GM23248 (cell line): ENCODE results near the gene FMN2. TPM values are rescaled to one million over a fixed set of nuclear protein-coding genes. Genes with fewer than 3 reads are reported as not detected.
A peak's percentile ranks its signal among the peaks of the same experiment; 100 is the strongest.

ENCODE experiments used
- DNase-seq: peaks from one replicate; pipeline ENCODE4 v3.0.0-alpha.2; 2015
- H2AFZ ChIP-seq: fragments of 200-600 bp; sonication (generic); 2 replicates; pipeline ENCODE4 v1.6.1; 2016; ENCODE audit warnings: antibody characterized with exemption
- H3F3A ChIP-seq: fragments of 200-600 bp; sonication (generic); 2 replicates; pipeline ENCODE4 v1.6.1; 2016; ENCODE audit warnings: mild to moderate bottlenecking, antibody characterized with exemption, mixed run types; ENCODE audit not compliant: insufficient read depth
- H3K27ac ChIP-seq: fragments of 200-600 bp; sonication (generic); 2 replicates; pipeline ENCODE4 v1.5.1; 2016; ENCODE audit warnings: mild to moderate bottlenecking
- H3K27me3 ChIP-seq: fragments of 200-600 bp; sonication (generic); replicated peaks from 2 replicates; pipeline ENCODE4 v1.6.1; 2016; ENCODE audit warnings: mild to moderate bottlenecking; ENCODE audit not compliant: insufficient read depth
- H3K36me3 ChIP-seq: fragments of 200-600 bp; sonication (generic); 2 replicates; pipeline ENCODE4 v1.6.1; 2016; ENCODE audit warnings: low read depth, mild to moderate bottlenecking
- H3K4me1 ChIP-seq: fragments of 200-600 bp; sonication (generic); 2 replicates; pipeline ENCODE4 v1.6.1; 2016; ENCODE audit warnings: mild to moderate bottlenecking; ENCODE audit not compliant: insufficient read depth
- H3K4me2 ChIP-seq: fragments of 200-600 bp; sonication (generic); one replicate; pipeline ENCODE4 v1.6.1; 2016; ENCODE audit warnings: mild to moderate bottlenecking; ENCODE audit not compliant: unreplicated experiment
- H3K4me3 ChIP-seq: fragments of 200-600 bp; sonication (generic); 2 replicates; pipeline ENCODE4 v1.5.1; 2016; ENCODE audit warnings: mild to moderate bottlenecking
- H3K79me2 ChIP-seq: fragments of 200-600 bp; sonication (generic); 2 replicates; pipeline ENCODE4 v1.6.1; 2016; ENCODE audit warnings: mild to moderate bottlenecking; ENCODE audit not compliant: insufficient read depth
- H3K9ac ChIP-seq: fragments of 200-600 bp; sonication (generic); 2 replicates; pipeline ENCODE4 v1.6.1; 2016; ENCODE audit warnings: mild to moderate bottlenecking
- H3K9me2 ChIP-seq: fragments of 200-600 bp; sonication (generic); 2 replicates; pipeline ENCODE4 v1.6.1; 2016; ENCODE audit warnings: mixed run types, mild to moderate bottlenecking, moderate library complexity; ENCODE audit not compliant: insufficient read depth
- H3K9me3 ChIP-seq: fragments of 200-600 bp; sonication (generic); one replicate; pipeline ENCODE4 v1.6.1; 2017; ENCODE audit warnings: low read depth
- H4K20me1 ChIP-seq: fragments of 200-600 bp; sonication (generic); 2 replicates; pipeline ENCODE4 v1.6.0; 2016; ENCODE audit not compliant: insufficient read depth
- EZH2 ChIP-seq: fragments of 200-600 bp; sonication (generic); IDR thresholded peaks from 2 replicates; pipeline ENCODE4 v1.6.1; 2018; ENCODE audit warnings: antibody characterized with exemption, mild to moderate bottlenecking; ENCODE audit not compliant: insufficient read depth, poor library complexity, severe bottlenecking
- EZH2phosphoT487 ChIP-seq: fragments of 200-600 bp; sonication (generic); IDR thresholded peaks from 2 replicates; pipeline ENCODE4 v1.6.1; 2018; ENCODE audit warnings: antibody characterized with exemption, moderate library complexity, mild to moderate bottlenecking, low read depth; ENCODE audit not compliant: insufficient read depth
- WGBS, 2 experiments: methylation state at CpG; one replicate each; pipeline ENCODE4 v1.1.6; 2015 to 2017; ENCODE audit warnings: low lambda C conversion rate in 2 of 2, low coverage in 1 of 2; ENCODE audit errors: missing lambda C conversion rate in 2 of 2; 5-methylcytosine and 5-hydroxymethylcytosine counted together
- in situ Hi-C: fragments of 300-500 bp; cut with MboI; formaldehyde crosslinking; loops from 2 replicates; pipeline ENCODE4 v1.15.0; 2020
- polyA plus RNA-seq: library from polyadenylated mRNA; unstranded; fragments of >200 nt; fragmentation: Nextera tagmentation; extraction: Ambion mirVana; gene quantifications from 2 replicates; pipeline ENCODE4 v1.2.1, GENCODE V29; 2016
- total RNA-seq: library from RNA; depleted of rRNA; stranded (reverse); fragments of >200 nt; shearing (Covaris generic); gene quantifications from 2 replicates; pipeline ENCODE4 v1.2.3, GENCODE V29; 2014

Gene FMN2
- total and polyA plus RNA-seq, 2 experiments from 2014 or later, result 78.2 to 114 TPM

- WGBS, 2 experiments, result 93 to 96% methylated on average over 7 of the region's 7 CpGs
- H3F3A ChIP-seq, result peaks cover 51% of the 10 kb centered on the region
- H3K4me1 ChIP-seq, result peaks cover 46% of the 10 kb centered on the region
- peaks cover 8% of the 10 kb centered on the region; the same call in 1 of the 2 replicates for H3K36me3 ChIP-seq
- H3K79me2 ChIP-seq, result peaks cover 25% of the 10 kb centered on the region; the same call in 1 of the 2 replicates
- H3K9me2 ChIP-seq, result no peaks in the 10 kb centered on the region
- no peaks in the 10 kb centered on the region for H3K9me3 ChIP-seq
- no peaks in the 10 kb centered on the region for H3K27me3 ChIP-seq
- no peak overlapping the region for H3K9ac ChIP-seq
- H2AFZ ChIP-seq, result no peak overlapping the region
- TF ChIP-seq EZH2phosphoT487 (no peak), EZH2 (no peak)
- peak; percentile 53 for DNase-seq
- in situ Hi-C loops, result no loop called here
- H3K4me2 ChIP-seq, result no peak overlapping the region
- no peak overlapping the region for H3K4me3 ChIP-seq
- H3K27ac ChIP-seq, result no peak overlapping the region
- H4K20me1 ChIP-seq, result no peaks in the 10 kb centered on the region
Measured at GRCh38 chr1:240462766-240463395, 371.2 kb downstream of the FMN2 start.

- Histone ChIP-seq H3K9me3 (no peaks in the 10 kb centered on the region), H3F3A (peaks cover 40% of the 10 kb centered on the region), H3K9ac (no peak overlapping the region), H3K4me2 (no peak overlapping the region), H2AFZ (no peak overlapping the region), H4K20me1 (no peaks in the 10 kb centered on the region), H3K27ac (no peak overlapping the region), H3K4me3 (no peak overlapping the region), H3K36me3 (peaks cover 8% of the 10 kb centered on the region; the same call in 1 of the 2 replicates), H3K9me2 (no peaks in the 10 kb centered on the region), H3K27me3 (no peaks in the 10 kb centered on the region), H3K79me2 (peaks cover 25% of the 10 kb centered on the region; the same call in 1 of the 2 replicates), H3K4me1 (peaks cover 40% of the 10 kb centered on the region)
- 47 to 52% methylated on average over 2 of the region's 2 CpGs for WGBS, 2 experiments
- in situ Hi-C loops, result no loop called here
- DNase-seq, result peak; percentile 55
- TF ChIP-seq EZH2phosphoT487 (no peak), EZH2 (no peak)
Measured at GRCh38 chr1:240464099-240464498, 372.4 kb downstream of the FMN2 start.

- in situ Hi-C loops, result no loop called here
- Histone ChIP-seq H3K9me2 (no peaks in the 10 kb centered on the region), H3K4me2 (no peak overlapping the region), H2AFZ (no peak overlapping the region), H3F3A (peaks cover 31% of the 10 kb centered on the region; the same call in 1 of the 2 replicates), H3K27ac (no peak overlapping the region), H3K4me3 (no peak overlapping the region), H3K36me3 (peaks cover 16% of the 10 kb centered on the region; the same call in 1 of the 2 replicates), H3K79me2 (peaks cover 36% of the 10 kb centered on the region; the same call in 1 of the 2 replicates), H3K27me3 (no peaks in the 10 kb centered on the region), H4K20me1 (no peaks in the 10 kb centered on the region), H3K9ac (no peak overlapping the region), H3K4me1 (peaks cover 28% of the 10 kb centered on the region), H3K9me3 (no peaks in the 10 kb centered on the region)
- TF ChIP-seq EZH2phosphoT487 (no peak), EZH2 (no peak)
- 88 to 92% methylated on average over 6 of the region's 6 CpGs for whole genome bisulfite sequencing, 2 experiments
- no peak for DNase-seq
Measured at GRCh38 chr1:240465531-240465940, 373.9 kb downstream of the FMN2 start.

GRCh38 chr1:240466509-240466908 lies 374.8 kb downstream of the FMN2 start:
- Histone ChIP-seq H3K9me2 (no peaks in the 10 kb centered on the region), H3K27ac (no peak overlapping the region), H3K4me2 (no peak overlapping the region), H2AFZ (no peak overlapping the region), H3K4me3 (no peak overlapping the region), H3K36me3 (peaks cover 16% of the 10 kb centered on the region; the same call in 1 of the 2 replicates), H3K4me1 (peaks cover 28% of the 10 kb centered on the region), H3K79me2 (peaks cover 30% of the 10 kb centered on the region; the same call in 1 of the 2 replicates), H4K20me1 (no peaks in the 10 kb centered on the region), H3F3A (peaks cover 31% of the 10 kb centered on the region; the same call in 1 of the 2 replicates), H3K9ac (no peak overlapping the region), H3K9me3 (no peaks in the 10 kb centered on the region), H3K27me3 (no peaks in the 10 kb centered on the region)
- 99 to 100% methylated on average over 4 of the region's 4 CpGs for WGBS, 2 experiments
- DNase-seq, result no peak
- TF ChIP-seq EZH2phosphoT487 (no peak), EZH2 (no peak)
- in situ Hi-C loops, result no loop called here
